Measurements from ENCODE around the gene PPP3CA.

PPP3CA gene

GRCh38 chr4:100984901-100985300, 362.4 kb downstream of the PPP3CA start:
- no peak overlapping the region for H3K27ac Mint-ChIP-seq
- no peak overlapping the region for H3K4me3 Mint-ChIP-seq
- H3K36me3 Mint-ChIP-seq = no peaks in the 10 kb centered on the region

GRCh38 chr4:100983426-100983825, 363.9 kb downstream of the PPP3CA start:
- Mint-ChIP-seq H3K36me3 (no peaks in the 10 kb centered on the region), H3K4me3 (no peak overlapping the region), H3K27me3 (peaks cover 5% of the 10 kb centered on the region), H3K4me1 (no peaks in the 10 kb centered on the region), H3K27ac (no peak overlapping the region), H3K9me3 (no peaks in the 10 kb centered on the region)

More at GRCh38 chr4:100984901-100985300, 362.4 kb downstream of the PPP3CA start:
- Mint-ChIP-seq H3K27me3 (peaks cover 5% of the 10 kb centered on the region), H3K9me3 (no peaks in the 10 kb centered on the region), H3K4me1 (no peaks in the 10 kb centered on the region)

GRCh38 chr4:100982345-100982744, 365.0 kb downstream of the PPP3CA start:
- Mint-ChIP-seq H3K27me3 (peaks cover 5% of the 10 kb centered on the region), H3K36me3 (no peaks in the 10 kb centered on the region), H3K27ac (no peak overlapping the region), H3K4me1 (no peaks in the 10 kb centered on the region), H3K4me3 (no peak overlapping the region), H3K9me3 (no peaks in the 10 kb centered on the region)

GRCh38 chr4:100981447-100982204, 365.7 kb downstream of the PPP3CA start:
- H3K36me3 Mint-ChIP-seq = no peaks in the 10 kb centered on the region
- no peak overlapping the region for H3K4me3 Mint-ChIP-seq
- no peaks in the 10 kb centered on the region for H3K4me1 Mint-ChIP-seq

GRCh38 chr4:100979736-100980135, 367.6 kb downstream of the PPP3CA start:
- H3K9me3 Mint-ChIP-seq = no peaks in the 10 kb centered on the region
- no peaks in the 10 kb centered on the region for H3K4me1 Mint-ChIP-seq
- no peak overlapping the region for H3K27ac Mint-ChIP-seq
- peaks cover 2% of the 10 kb centered on the region for H3K27me3 Mint-ChIP-seq
- H3K4me3 Mint-ChIP-seq = no peak overlapping the region
- H3K36me3 Mint-ChIP-seq = no peaks in the 10 kb centered on the region

More at GRCh38 chr4:100981447-100982204, 365.7 kb downstream of the PPP3CA start:
- Mint-ChIP-seq H3K9me3 (no peaks in the 10 kb centered on the region), H3K27me3 (peaks cover 2% of the 10 kb centered on the region), H3K27ac (no peak overlapping the region)

GRCh38 chr4:100977746-100978397, 369.5 kb downstream of the PPP3CA start:
- no peaks in the 10 kb centered on the region for H3K36me3 Mint-ChIP-seq
- peaks cover 1% of the 10 kb centered on the region for H3K27me3 Mint-ChIP-seq
- no peaks in the 10 kb centered on the region for H3K9me3 Mint-ChIP-seq
- no peaks in the 10 kb centered on the region for H3K4me1 Mint-ChIP-seq
- no peak overlapping the region for H3K4me3 Mint-ChIP-seq
- no peak overlapping the region for H3K27ac Mint-ChIP-seq

- no peak overlapping the region for H3K27ac Mint-ChIP-seq
- H3K27me3 Mint-ChIP-seq = no peaks in the 10 kb centered on the region
- H3K4me1 Mint-ChIP-seq = no peaks in the 10 kb centered on the region
- H3K36me3 Mint-ChIP-seq = no peaks in the 10 kb centered on the region
- no peak overlapping the region for H3K4me3 Mint-ChIP-seq
- no peaks in the 10 kb centered on the region for H3K9me3 Mint-ChIP-seq
Measured at GRCh38 chr4:100977274-100977673, 370.1 kb downstream of the PPP3CA start.
